ENCODE measurements around the gene CDIPT.
"Not testable (repeated sequence)": the region's sequence is repeated elsewhere in the genome, so short reads cannot be mapped to it uniquely, and the experiment has no call there.

CDIPT gene

DNA sequence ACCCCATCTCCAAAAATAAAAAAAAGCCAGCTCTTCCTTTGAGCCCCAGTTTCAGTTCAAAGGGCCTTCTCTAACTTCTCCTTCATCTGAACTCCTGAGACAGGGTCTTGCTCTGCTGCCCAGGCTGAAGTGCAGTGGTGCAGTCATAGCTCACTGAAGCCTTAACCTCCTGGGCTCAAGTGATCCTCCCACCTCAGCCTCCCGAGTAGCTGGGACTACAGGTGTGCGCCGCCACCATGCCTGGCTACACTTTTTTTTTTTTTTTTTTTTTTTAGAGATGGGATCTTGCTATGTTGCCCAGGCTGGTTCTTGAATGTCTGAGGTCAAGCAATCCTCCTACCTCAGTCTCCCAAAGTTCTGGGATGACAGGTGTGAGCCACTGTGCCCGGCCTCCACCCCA is 29.8 kb downstream of the CDIPT start:
- not testable (repeated sequence) for H3K4me1 ChIP-seq (ENCODE audit: control insufficient read depth, insufficient read depth, low read length); H3K27me3 ChIP-seq (ENCODE audit: control insufficient read depth, insufficient read depth, low read length); H3K4me3 ChIP-seq (ENCODE audit: low read length); H3K27ac ChIP-seq (ENCODE audit: low read depth, low read length); H3K9ac ChIP-seq (ENCODE audit: low read length)
- H3K36me3 ChIP-seq (ENCODE audit: control insufficient read depth, insufficient read depth, low read length) = peaks cover 47% of the 10 kb centered on the region

- no peak overlapping the region for H3K27ac ChIP-seq (ENCODE audit: low read depth, low read length)
- H3K9ac ChIP-seq (ENCODE audit: low read length) = no peak overlapping the region
- no peak overlapping the region for H3K4me3 ChIP-seq (ENCODE audit: low read length)
- no peaks in the 10 kb centered on the region for H3K27me3 ChIP-seq (ENCODE audit: control insufficient read depth, insufficient read depth, low read length)
- H3K4me1 ChIP-seq (ENCODE audit: control insufficient read depth, insufficient read depth, low read length) = no peaks in the 10 kb centered on the region
- H3K36me3 ChIP-seq (ENCODE audit: control insufficient read depth, insufficient read depth, low read length) = peaks cover 33% of the 10 kb centered on the region
Observed at GRCh38 chr16:29831490-29831889, 31.5 kb downstream of the CDIPT start.

- Histone ChIP-seq H3K4me1 (ENCODE audit: control insufficient read depth, insufficient read depth, low read length) (peaks cover 3% of the 10 kb centered on the region), H3K27ac (ENCODE audit: low read depth, low read length) (no peak overlapping the region), H3K36me3 (ENCODE audit: control insufficient read depth, insufficient read depth, low read length) (peaks cover 32% of the 10 kb centered on the region), H3K27me3 (ENCODE audit: control insufficient read depth, insufficient read depth, low read length) (no peaks in the 10 kb centered on the region), H3K9ac (ENCODE audit: low read length) (no peak overlapping the region), H3K4me3 (ENCODE audit: low read length) (no peak overlapping the region)
Observed at GRCh38 chr16:29830774-29831173, 32.3 kb downstream of the CDIPT start.

DNA sequence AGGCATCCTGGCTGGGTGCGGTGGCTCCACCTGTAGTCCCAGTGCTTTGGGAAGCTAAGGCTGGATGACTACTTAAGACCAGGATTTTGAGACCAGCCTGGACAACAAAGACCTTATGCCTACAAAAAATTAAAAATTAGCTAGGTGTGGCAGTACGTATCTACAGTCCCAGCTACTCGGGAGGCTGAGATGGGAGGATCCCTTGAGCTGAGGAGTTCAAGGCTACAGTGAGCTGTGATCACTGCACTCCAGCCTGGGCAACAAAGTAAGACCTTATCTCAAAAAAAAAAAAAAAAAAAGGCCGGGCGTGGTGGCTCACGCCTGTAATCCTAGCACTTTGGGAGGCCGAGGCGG is 36.7 kb downstream of the CDIPT start:
- H3K4me1 ChIP-seq (ENCODE audit: control insufficient read depth, insufficient read depth, low read length) = peaks cover 20% of the 10 kb centered on the region
- H3K4me3 ChIP-seq (ENCODE audit: low read length) = no peak overlapping the region
- peak overlapping the region; percentile 30 for H3K27ac ChIP-seq (ENCODE audit: low read depth, low read length)
- H3K9ac ChIP-seq (ENCODE audit: low read length) = no peak overlapping the region
- no peaks in the 10 kb centered on the region for H3K27me3 ChIP-seq (ENCODE audit: control insufficient read depth, insufficient read depth, low read length)
- H3K36me3 ChIP-seq (ENCODE audit: control insufficient read depth, insufficient read depth, low read length) = peaks cover 5% of the 10 kb centered on the region

- Histone ChIP-seq H3K4me3 (ENCODE audit: low read length) (peak overlapping the region; percentile 34), H3K27me3 (ENCODE audit: control insufficient read depth, insufficient read depth, low read length) (no peaks in the 10 kb centered on the region), H3K9ac (ENCODE audit: low read length) (no peak overlapping the region), H3K4me1 (ENCODE audit: control insufficient read depth, insufficient read depth, low read length) (peaks cover 28% of the 10 kb centered on the region), H3K36me3 (ENCODE audit: control insufficient read depth, insufficient read depth, low read length) (no peaks in the 10 kb centered on the region), H3K27ac (ENCODE audit: low read depth, low read length) (peak overlapping the region; percentile 62)
Observed at GRCh38 chr16:29825145-29826044, 37.6 kb downstream of the CDIPT start.

GRCh38 chr16:29824589-29825144 is 38.4 kb downstream of the CDIPT start:
- peaks cover 33% of the 10 kb centered on the region for H3K4me1 ChIP-seq (ENCODE audit: control insufficient read depth, insufficient read depth, low read length)
- H3K27me3 ChIP-seq (ENCODE audit: control insufficient read depth, insufficient read depth, low read length) = no peaks in the 10 kb centered on the region
- H3K27ac ChIP-seq (ENCODE audit: low read depth, low read length) = peak overlapping the region; percentile 62
- H3K36me3 ChIP-seq (ENCODE audit: control insufficient read depth, insufficient read depth, low read length) = no peaks in the 10 kb centered on the region
- H3K9ac ChIP-seq (ENCODE audit: low read length) = no peak overlapping the region
- H3K4me3 ChIP-seq (ENCODE audit: low read length) = peak overlapping the region; percentile 6

GRCh38 chr16:29821643-29822115 is 41.3 kb downstream of the CDIPT start:
- H3K36me3 ChIP-seq (ENCODE audit: control insufficient read depth, insufficient read depth, low read length) = peaks cover 3% of the 10 kb centered on the region
- H3K27ac ChIP-seq (ENCODE audit: low read depth, low read length) = peak overlapping the region; percentile 80
- peak overlapping the region; percentile 36 for H3K9ac ChIP-seq (ENCODE audit: low read length)
- H3K4me1 ChIP-seq (ENCODE audit: control insufficient read depth, insufficient read depth, low read length) = peaks cover 34% of the 10 kb centered on the region
- peak overlapping the region; percentile 66 for H3K4me3 ChIP-seq (ENCODE audit: low read length)
- no peaks in the 10 kb centered on the region for H3K27me3 ChIP-seq (ENCODE audit: control insufficient read depth, insufficient read depth, low read length)

DNA sequence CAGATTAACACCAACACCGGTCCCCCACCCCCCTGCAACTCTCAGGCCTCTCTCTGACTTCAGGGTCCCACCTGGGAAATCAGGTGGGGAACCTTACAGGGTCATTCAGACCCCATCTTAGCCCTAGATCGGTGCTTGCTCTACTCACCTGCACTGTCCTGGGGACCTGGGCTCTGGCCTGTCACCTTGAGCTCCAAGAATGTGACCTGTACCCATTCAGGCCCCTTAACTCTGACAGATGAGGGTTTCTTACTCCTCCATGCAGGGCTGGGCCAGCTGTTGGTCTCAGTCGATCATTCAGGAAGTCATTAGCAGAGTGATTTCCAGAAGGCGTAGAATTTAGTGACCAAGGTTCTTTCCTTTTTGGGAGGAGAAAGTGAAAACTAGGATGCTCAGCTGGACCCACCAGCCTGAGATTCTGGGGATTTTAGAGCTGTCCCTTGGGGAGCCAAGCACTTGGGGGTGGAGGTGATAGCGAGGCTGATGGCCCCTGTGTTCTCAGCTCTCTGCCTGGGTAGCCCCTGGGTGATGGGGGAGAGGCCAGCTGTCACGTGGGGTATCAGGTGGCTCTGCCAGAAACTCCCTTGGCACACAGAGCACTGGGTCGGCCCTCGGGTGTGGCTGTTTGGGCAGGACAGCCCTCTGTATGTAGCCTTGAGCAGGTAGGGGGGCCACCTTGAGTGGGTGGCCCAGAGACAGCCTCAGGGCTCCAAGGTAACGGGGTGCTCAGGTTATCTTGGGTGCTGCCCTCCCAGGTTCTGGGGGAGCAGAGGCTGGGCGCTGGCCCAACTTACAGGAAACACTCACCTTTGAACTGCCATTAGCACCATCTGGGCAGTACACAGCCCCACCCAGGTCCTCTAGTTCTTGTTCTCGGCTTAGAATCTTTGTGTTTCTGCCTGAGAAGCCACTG is 42.0 kb downstream of the CDIPT start:
- H3K4me3 ChIP-seq (ENCODE audit: low read length) = peak overlapping the region; percentile 66
- peak overlapping the region; percentile 36 for H3K9ac ChIP-seq (ENCODE audit: low read length)
- H3K27ac ChIP-seq (ENCODE audit: low read depth, low read length) = peak overlapping the region; percentile 80
- H3K4me1 ChIP-seq (ENCODE audit: control insufficient read depth, insufficient read depth, low read length) = peaks cover 31% of the 10 kb centered on the region
- peaks cover 3% of the 10 kb centered on the region for H3K36me3 ChIP-seq (ENCODE audit: control insufficient read depth, insufficient read depth, low read length)
- no peaks in the 10 kb centered on the region for H3K27me3 ChIP-seq (ENCODE audit: control insufficient read depth, insufficient read depth, low read length)

GRCh38 chr16:29820271-29820701 is 42.7 kb downstream of the CDIPT start, which contains the start of gene MVP:
Gene MVP (plus strand): TSS chr16:29820462. CDS start chr16:29830550, 10,088 bp downstream.
- Histone ChIP-seq H3K9ac (ENCODE audit: low read length) (peak within 1 kb of the TSS; percentile 36), H3K4me1 (ENCODE audit: control insufficient read depth, insufficient read depth, low read length) (peaks cover 30% of the 10 kb centered on the region), H3K36me3 (ENCODE audit: control insufficient read depth, insufficient read depth, low read length) (peaks cover 3% of the 10 kb centered on the region), H3K4me3 (ENCODE audit: low read length) (peak within 1 kb of the TSS; percentile 66), H3K27ac (ENCODE audit: low read depth, low read length) (peak within 1 kb of the TSS; percentile 80), H3K27me3 (ENCODE audit: control insufficient read depth, insufficient read depth, low read length) (no peaks in the 10 kb centered on the region)

DNA sequence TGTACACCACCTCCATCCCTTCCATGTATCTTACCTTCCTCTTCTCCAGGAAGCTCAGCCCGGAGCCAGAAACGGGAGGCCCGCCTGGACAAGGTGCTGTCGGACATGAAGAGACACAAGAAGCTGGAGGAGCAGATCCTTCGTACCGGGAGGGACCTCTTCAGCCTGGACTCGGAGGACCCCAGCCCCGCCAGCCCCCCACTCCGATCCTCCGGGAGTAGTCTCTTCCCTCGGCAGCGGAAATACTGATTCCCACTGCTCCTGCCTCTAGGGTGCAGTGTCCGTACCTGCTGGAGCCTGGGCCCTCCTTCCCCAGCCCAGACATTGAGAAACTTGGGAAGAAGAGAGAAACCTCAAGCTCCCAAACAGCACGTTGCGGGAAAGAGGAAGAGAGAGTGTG is 43.5 kb downstream of the CDIPT start:
- peaks cover 3% of the 10 kb centered on the region for H3K36me3 ChIP-seq (ENCODE audit: control insufficient read depth, insufficient read depth, low read length)
- no peak overlapping the region for H3K27ac ChIP-seq (ENCODE audit: low read depth, low read length)
- no peaks in the 10 kb centered on the region for H3K27me3 ChIP-seq (ENCODE audit: control insufficient read depth, insufficient read depth, low read length)
- H3K4me3 ChIP-seq (ENCODE audit: low read length) = peak overlapping the region; percentile 66
- H3K9ac ChIP-seq (ENCODE audit: low read length) = no peak overlapping the region
- peaks cover 33% of the 10 kb centered on the region for H3K4me1 ChIP-seq (ENCODE audit: control insufficient read depth, insufficient read depth, low read length)

DNA sequence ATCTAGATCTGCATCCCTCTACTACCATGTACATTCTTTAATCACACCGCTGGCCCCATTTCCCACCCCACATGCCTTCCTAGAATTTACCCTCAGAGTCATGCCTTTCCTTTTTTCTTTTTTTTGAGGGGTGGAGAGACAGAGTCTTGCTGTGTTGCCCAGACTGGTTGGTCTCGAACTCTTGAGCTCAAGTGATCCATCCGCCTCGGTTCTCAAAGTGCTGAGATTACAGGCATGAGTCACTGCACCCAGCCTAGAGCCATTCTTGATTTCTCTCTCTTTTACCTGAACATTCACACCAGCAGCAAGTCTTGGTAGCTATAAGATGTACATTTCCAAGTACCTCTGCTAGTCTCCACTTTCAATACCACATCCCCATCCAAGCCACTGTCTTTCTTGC is 44.9 kb downstream of the CDIPT start:
- H3K27ac ChIP-seq (ENCODE audit: low read depth, low read length) = no peak overlapping the region
- no peak overlapping the region for H3K9ac ChIP-seq (ENCODE audit: low read length)
- H3K4me3 ChIP-seq (ENCODE audit: low read length) = no peak overlapping the region
- peaks cover 36% of the 10 kb centered on the region for H3K4me1 ChIP-seq (ENCODE audit: control insufficient read depth, insufficient read depth, low read length)
- no peaks in the 10 kb centered on the region for H3K27me3 ChIP-seq (ENCODE audit: control insufficient read depth, insufficient read depth, low read length)
- peaks cover 3% of the 10 kb centered on the region for H3K36me3 ChIP-seq (ENCODE audit: control insufficient read depth, insufficient read depth, low read length)
